Measurements from ENCODE around the gene VWA2. TPM values are rescaled to one million over a fixed set of nuclear protein-coding genes. Genes with fewer than 3 reads are reported as not detected.

Gene VWA2
- total and polyA plus RNA-seq, 2 of the 4 experiments (the other 2 are of a cell fraction) = not detected

GRCh38 chr10:114291076-114291475, 52.0 kb downstream of the VWA2 start:
- dilution Hi-C loops (cut with HindIII; ENCODE audit: low sequenced_read_pairs, unreplicated experiment) (no loop called here), in situ Hi-C loops (cut with MboI; ENCODE audit: low sequenced_read_pairs) (no loop called here), intact Hi-C loops (cut with micrococcal nuclease) (no loop called here)
- BruUV-seq (replicated peaks) = no TSS peak
- 100% methylated on average over 1 of the region's 7 CpGs; no CpG with 5 or more reads in 1 of the 2 experiments for WGBS, 2 experiments (ENCODE audit: extremely low coverage in 2 of 2, insufficient read length in 1 of 2)
- ChIA-PET CTCF (interaction anchor here (1.5 kb wide), 1 partner anchor 13 kb away, joined by 4 read pairs; no protein-coding TSS in a partner anchor), POLR2A (ENCODE audit: unreplicated experiment) (no interaction called here)
- H2BK120ac ChIP-seq (ENCODE audit: low read depth, low read length) = no peak overlapping the region
- H2BK15ac ChIP-seq (ENCODE audit: low read depth, low read length) = no peak overlapping the region
- no peak for DNase-seq
- peaks cover 7% of the 10 kb centered on the region; the same call in 1 of the 2 replicates for H3K9me3 ChIP-seq (ENCODE audit: control insufficient read depth, insufficient read depth, low read length)
- no peaks in the 10 kb centered on the region; the same call in 1 of the 2 replicates for H4K20me1 ChIP-seq (ENCODE audit: insufficient read depth, low read length)
- no peak for TF ChIP-seq SMC3 (IDR thresholded peaks at IDR 0.05; ENCODE audit: low read depth, low read length)
- TF ChIP-seq NFE2L2 (IDR thresholded peaks at IDR 0.05; ENCODE audit: low read depth, low read length) = no peak
- no peak for TF ChIP-seq CHD1 (IDR thresholded peaks at IDR 0.05; ENCODE audit: low read depth, low read length)
- TF ChIP-seq FOS (IDR thresholded peaks at IDR 0.05; ENCODE audit: low read depth, low read length) = no peak
- TF ChIP-seq POLR2A (IDR thresholded peaks at IDR 0.05; ENCODE audit: low read depth, low read length) = no peak
- no peak for TF ChIP-seq RFX5 (IDR thresholded peaks at IDR 0.05; ENCODE audit: low read depth, low read length)
- no peak for TF ChIP-seq CEBPB (IDR thresholded peaks at IDR 0.05; ENCODE audit: low read depth, low read length)
- TF ChIP-seq MAZ (IDR thresholded peaks at IDR 0.05; ENCODE audit: borderline replicate concordance, low read depth, low read length) = no peak
- no peak for TF ChIP-seq MAFK (IDR thresholded peaks at IDR 0.05; ENCODE audit: low read depth, low read length)
- TF ChIP-seq BHLHE40 (IDR thresholded peaks at IDR 0.05; ENCODE audit: low read depth, low read length) = no peak
- TF ChIP-seq RCOR1 (IDR thresholded peaks at IDR 0.05; ENCODE audit: insufficient replicate concordance, low read length) = no peak
- TF ChIP-seq CTCF (conservative IDR thresholded peaks at IDR 0.05; ENCODE audit: low read depth, low read length) = no peak
- TF ChIP-seq MXI1 (IDR thresholded peaks at IDR 0.05; ENCODE audit: borderline replicate concordance, low read depth, low read length) = no peak
- no peak overlapping the region for H2BK20ac ChIP-seq (ENCODE audit: low read depth, low read length)
- no peak overlapping the region for H3K14ac ChIP-seq (replicated peaks; ENCODE audit: low read depth, low read length)
- no peak overlapping the region for H2AK5ac ChIP-seq (ENCODE audit: low read depth, low read length)
- no peak overlapping the region for H3K56ac ChIP-seq (ENCODE audit: extremely low read depth, insufficient read depth, low read length)
- H3K27me3 ChIP-seq (ENCODE audit: control insufficient read depth, insufficient read depth, low read length) = peaks cover 6% of the 10 kb centered on the region
- H2AFZ ChIP-seq (replicated peaks; ENCODE audit: low read length, poor library complexity) = no peak overlapping the region
- H2BK5ac ChIP-seq (ENCODE audit: low read depth, low read length, poor library complexity, severe bottlenecking) = no peak overlapping the region
- H3K79me1 ChIP-seq (ENCODE audit: low read depth in 1 of 2, low read length in 2 of 2) = no peaks in the 10 kb centered on the region
- no peak overlapping the region for H3K27ac ChIP-seq (ENCODE audit: insufficient read depth, low read length)
- H4K8ac ChIP-seq (ENCODE audit: low read depth in 2 of 2, low read length in 2 of 2) = no peak overlapping the region
- H3K4me2 ChIP-seq (ENCODE audit: low read depth, low read length) = no peak overlapping the region
- no peak overlapping the region for H4K5ac ChIP-seq (ENCODE audit: low read depth, low read length)
- no peak overlapping the region for H4K91ac ChIP-seq (ENCODE audit: insufficient read depth, low read depth, low read length)
- no peak overlapping the region for H3K23ac ChIP-seq (ENCODE audit: low read depth, low read length)
- no peak overlapping the region for H3K4me3 ChIP-seq (ENCODE audit: insufficient read depth, low read depth, low read length)
- H3K4ac ChIP-seq (ENCODE audit: low read depth, low read length) = no peak overlapping the region
- H3K9me1 ChIP-seq (ENCODE audit: insufficient read depth, low read length) = no peaks in the 10 kb centered on the region
- H3K36me3 ChIP-seq (ENCODE audit: control insufficient read depth, insufficient read depth, low read length) = no peaks in the 10 kb centered on the region
- ATAC-seq (ENCODE audit: low read depth) = no peak
- no peaks in the 10 kb centered on the region for H3K4me1 ChIP-seq (ENCODE audit: control insufficient read depth, insufficient read depth, low read length)
- H3K9ac ChIP-seq (ENCODE audit: low read depth, low read length) = no peak overlapping the region
- no peak overlapping the region for H3K18ac ChIP-seq (ENCODE audit: low read depth, low read length)
- H2AK9ac ChIP-seq (replicated peaks; ENCODE audit: low read depth, low read length, poor library complexity) = no peak overlapping the region
